Head of caudate nucleus (tissue), 42 donors: ENCODE measurements around the gene RSBN1L.

Experiments used
- DNase-seq, 42 donors: peaks; one replicate each; pipeline versions ENCODE4 v3.0.0 to v3.0.0-alpha.2; 2020 to 2021; ENCODE audit warnings: mixed read lengths in 7 of 42
- intact Hi-C: fragments of 100-400 bp; cut with DNase I; formaldehyde crosslinking; loops from one replicate; pipeline ENCODE4 v1.15.0; 2022

RSBN1L gene

GRCh38 chr7:77791956-77792355, 95.7 kb downstream of the RSBN1L start:
- no peak for DNase-seq
- intact Hi-C loops: no loop called here

- no peak for DNase-seq
- intact Hi-C loops: no loop called here
Observed at GRCh38 chr7:77794000-77794399, 97.7 kb downstream of the RSBN1L start.

DNA sequence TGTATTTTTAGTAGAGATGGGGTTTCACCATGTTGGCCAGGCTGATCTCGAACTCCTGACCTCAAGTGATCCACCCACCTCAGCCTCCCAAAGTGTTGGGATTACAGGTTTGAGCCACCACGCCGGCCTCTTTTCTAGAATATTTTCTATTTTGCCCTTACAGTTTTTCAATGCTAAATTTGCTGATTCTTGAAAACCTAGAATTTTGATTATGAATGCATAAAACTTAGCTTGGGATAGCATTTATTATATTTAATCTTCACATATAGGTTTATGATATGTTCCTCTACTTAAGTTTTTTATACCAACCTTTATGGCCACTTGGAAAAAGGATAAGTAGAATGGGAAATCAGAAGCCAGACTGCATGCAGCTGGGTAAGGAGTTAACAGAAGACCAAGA, 99.8 kb downstream of the RSBN1L start:
- intact Hi-C loops: no loop called here
- no peak for DNase-seq

- intact Hi-C loops: no loop called here
- peak in 1 of 42 donors; percentile 6 for DNase-seq
Observed at GRCh38 chr7:77796960-77797359, 100.7 kb downstream of the RSBN1L start.

DNA sequence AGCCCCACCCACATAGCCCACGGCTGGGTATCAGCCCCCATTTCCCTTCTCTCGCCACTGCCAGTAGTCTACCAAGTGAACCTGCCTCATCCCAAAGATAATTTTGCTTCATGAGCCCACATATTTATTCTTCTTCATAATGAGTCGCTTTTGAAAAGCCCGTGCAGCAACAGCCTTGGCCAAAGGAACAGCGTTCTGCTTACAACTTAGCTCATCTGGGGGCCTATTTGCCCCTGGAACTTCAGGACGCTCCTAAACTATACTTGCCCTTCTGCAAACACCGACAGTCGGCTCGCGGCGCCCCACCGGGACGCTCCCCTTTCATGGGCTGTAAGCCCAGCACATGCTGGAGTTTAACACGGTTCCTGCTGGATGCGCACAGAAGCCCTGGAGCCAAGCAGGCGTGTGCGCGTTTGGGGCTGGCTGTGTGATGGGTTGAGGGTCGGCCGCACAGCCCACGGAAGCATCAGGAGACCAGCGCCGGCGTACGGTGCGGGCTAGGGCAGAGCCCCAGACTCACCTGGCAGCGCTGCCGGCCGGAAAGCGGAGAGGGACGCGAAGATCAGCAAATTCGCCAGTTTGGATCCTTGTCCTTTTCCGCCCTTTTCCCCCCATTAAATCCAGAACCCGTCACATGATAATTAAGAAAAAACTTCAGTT, 101.6 kb downstream of the RSBN1L start:
- peak in 24 of 42 donors; percentile 5 to 70 (median 47) for DNase-seq
- intact Hi-C loops: no loop called here

DNA sequence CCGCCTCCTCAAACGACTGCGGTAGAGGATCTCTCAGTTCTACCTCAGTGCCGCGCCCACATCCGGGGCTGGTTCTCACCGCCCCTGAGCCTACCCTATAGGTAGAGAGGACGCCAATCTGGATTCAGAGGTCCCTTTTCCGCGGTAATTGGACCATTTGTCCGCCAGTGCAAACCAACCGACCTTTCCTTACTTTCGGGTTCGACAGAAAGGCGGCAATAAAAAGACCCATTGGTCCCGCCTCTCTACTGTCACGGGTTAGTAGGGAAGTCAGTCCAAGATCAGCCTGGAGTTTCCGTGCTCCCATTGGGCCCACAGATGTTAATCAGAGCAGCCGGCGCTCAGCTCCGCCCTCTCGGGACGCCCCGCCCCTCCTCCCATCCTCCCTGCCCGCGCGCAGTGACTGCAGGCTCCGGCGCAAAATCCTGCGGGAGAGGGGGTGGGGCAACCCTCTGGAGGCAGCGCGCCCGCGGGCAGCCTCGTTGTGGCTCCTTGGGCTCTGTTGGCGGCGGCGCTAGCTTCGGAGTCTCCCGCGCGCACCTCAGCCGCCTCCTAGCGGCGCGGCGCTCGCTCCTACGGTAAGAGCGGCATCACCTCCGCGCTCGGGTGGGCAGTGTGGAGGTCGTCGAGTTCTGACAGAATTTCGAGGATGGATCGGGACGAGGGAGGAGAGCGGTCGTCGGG, 102.3 kb downstream of the RSBN1L start, which contains the start of the genes PHTF2 and TMEM60:
Gene PHTF2, plus strand, starts transcription at position 380 of the 684 bp plus-strand sequence.
Gene TMEM60, minus strand, starts transcription at position 41 of the 684 bp plus-strand sequence. CDS start 4,061 bp downstream, outside the sequence.
- intact Hi-C loops: no loop called here
- DNase-seq: peak; percentile 98 to 100 (median 99)

- peak in 38 of 42 donors; percentile 6 to 73 (median 48) for DNase-seq
- intact Hi-C loops: no loop called here
Observed at GRCh38 chr7:77799078-77799964, 103.1 kb downstream of the RSBN1L start.

DNA sequence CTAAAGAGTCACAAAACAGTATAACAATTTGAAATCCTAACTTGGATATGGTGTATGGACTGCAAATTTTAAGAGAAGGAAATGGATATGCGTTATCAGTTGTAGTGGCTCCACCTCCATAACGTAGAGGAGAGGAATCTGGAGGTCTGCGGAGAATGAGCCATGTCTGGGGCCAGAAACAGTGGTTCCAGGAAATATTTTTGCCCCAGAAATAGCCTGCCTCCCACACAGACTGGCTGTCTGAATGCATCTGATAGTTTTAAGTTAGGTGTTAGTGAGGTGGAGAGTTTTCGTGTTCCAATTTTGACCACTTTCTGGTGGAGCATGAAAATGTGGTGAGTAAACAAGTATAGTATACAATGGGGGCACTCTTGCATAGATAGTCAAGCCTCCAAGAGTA, 103.9 kb downstream of the RSBN1L start:
- no peak for DNase-seq
- intact Hi-C loops: no loop called here

- intact Hi-C loops: no loop called here
- no peak for DNase-seq
Observed at GRCh38 chr7:77800730-77801129, 104.5 kb downstream of the RSBN1L start.

- intact Hi-C loops: no loop called here
- no peak for DNase-seq
Observed at GRCh38 chr7:77802557-77803405, 106.5 kb downstream of the RSBN1L start.

GRCh38 chr7:77806425-77806824, 110.2 kb downstream of the RSBN1L start:
- intact Hi-C loops: no loop called here
- DNase-seq: no peak

- DNase-seq: no peak
- intact Hi-C loops: no loop called here
Observed at GRCh38 chr7:77808517-77808916, 112.3 kb downstream of the RSBN1L start.

- no peak for DNase-seq
- intact Hi-C loops: no loop called here
Observed at GRCh38 chr7:77811516-77812289, 115.4 kb downstream of the RSBN1L start.

DNA sequence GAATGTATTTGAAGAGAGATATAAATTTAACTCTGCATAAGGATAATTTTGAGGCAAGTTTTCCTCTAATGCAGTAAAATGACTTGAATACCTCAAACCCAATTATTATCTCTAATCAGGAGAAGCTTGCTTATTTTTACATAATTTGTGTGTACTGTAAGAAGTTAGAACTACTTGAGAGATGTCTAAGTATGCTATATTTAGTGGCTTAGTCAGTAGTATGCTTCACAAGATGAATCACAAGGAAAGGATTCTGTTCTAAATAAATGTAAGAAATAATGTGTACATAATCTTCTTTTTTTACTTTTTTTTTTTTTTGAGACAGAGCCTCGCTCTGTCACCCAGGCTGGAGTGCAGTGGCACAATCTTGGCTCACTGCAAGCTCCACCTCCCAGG, 116.0 kb downstream of the RSBN1L start:
- intact Hi-C loops: no loop called here
- DNase-seq: no peak

- DNase-seq: no peak
- intact Hi-C loops: no loop called here
Observed at GRCh38 chr7:77813180-77813579, 116.9 kb downstream of the RSBN1L start.

DNA sequence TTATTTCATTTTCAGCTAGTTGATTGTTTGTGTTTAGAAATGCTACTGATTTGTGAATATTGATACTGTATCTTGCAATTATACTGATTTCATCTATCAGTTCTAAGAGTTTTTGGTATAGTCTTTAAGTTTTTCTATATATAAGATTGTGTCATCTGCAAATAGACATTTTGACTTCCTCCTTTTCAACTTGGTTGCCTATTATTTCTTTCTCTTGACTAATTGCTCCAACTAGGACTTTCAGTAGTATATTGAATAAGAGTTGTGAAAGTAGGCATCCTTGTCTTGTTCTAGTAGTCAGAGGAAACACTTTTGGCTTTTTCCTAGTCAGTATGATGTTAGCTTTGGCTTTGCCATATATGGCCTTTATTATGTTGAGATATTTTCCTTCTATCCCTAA, 122.8 kb downstream of the RSBN1L start:
- intact Hi-C loops: no loop called here
- DNase-seq: no peak

DNA sequence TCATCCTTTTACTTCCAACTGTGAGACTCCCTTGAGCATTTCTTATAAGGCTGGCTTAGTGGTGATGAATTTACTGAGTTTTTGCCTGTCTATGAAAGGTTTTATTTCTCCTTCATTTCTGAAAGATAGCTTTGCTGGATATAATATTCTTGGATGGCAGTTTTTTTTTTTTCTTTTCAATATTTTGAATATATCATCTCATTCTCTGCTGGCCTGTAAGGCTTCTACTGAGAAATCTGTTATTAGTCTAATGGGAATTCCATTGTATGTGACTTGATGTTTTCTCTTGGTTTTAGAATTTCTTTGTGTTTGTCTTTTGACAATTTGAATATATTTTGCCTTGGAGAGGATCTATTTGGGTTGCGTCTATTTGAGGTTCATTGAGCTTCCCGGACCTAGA, 124.7 kb downstream of the RSBN1L start:
- intact Hi-C loops: no loop called here

GRCh38 chr7:77822269-77822668, 126.0 kb downstream of the RSBN1L start:
- no peak for DNase-seq
- intact Hi-C loops: no loop called here

More for the DNA sequence above, 124.7 kb downstream of the RSBN1L start:
- DNase-seq: no peak
